Measurements from ENCODE around the gene ZNF813. TPM values are rescaled to one million over a fixed set of nuclear protein-coding genes. Genes with fewer than 3 reads are reported as not detected.
"Not testable (repeated sequence)": the region's sequence is repeated elsewhere in the genome, so short reads cannot be mapped to it uniquely, and the experiment has no call there.

ZNF813 gene
- polyA plus RNA-seq, 1 donor from 2014 or later, result 1.9 TPM

DNA sequence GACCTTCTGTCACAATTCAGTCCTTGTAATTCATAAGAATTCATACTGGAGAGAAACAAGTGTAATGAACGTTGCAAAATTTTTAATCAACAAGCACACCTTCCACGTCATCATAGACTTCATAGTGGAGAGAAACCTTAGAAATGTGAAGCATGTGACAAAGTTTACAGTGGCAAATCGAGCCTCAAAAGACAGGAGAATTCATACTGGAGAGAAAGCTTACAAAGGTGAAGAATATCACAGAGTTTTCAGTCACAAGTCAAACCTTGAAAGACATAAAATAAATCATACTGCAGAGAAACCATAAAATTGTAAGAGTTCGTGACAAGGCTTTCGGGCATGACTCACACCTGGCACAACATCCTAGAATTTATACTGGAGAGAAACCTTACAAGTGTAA is 24.6 kb downstream of the ZNF813 start:
- Histone ChIP-seq H3K27me3 (ENCODE audit: insufficient read depth, low read depth, low read length) (no peaks in the 10 kb centered on the region), H3K4me3 (ENCODE audit: low read length) (no peak overlapping the region), H3F3A (ENCODE audit: insufficient read depth, low read length, poor library complexity, severe bottlenecking) (no peaks in the 10 kb centered on the region), H2AFZ (ENCODE audit: low read depth, low read length) (no peak overlapping the region), H4K20me1 (ENCODE audit: insufficient read depth) (no peaks in the 10 kb centered on the region), H3K36me3 (ENCODE audit: insufficient read depth, low read length) (peaks cover 11% of the 10 kb centered on the region), H3K4me2 (ENCODE audit: low read length) (no peak overlapping the region), H3K9me3 (ENCODE audit: low read length) (peaks cover 3% of the 10 kb centered on the region), H3K27ac (ENCODE audit: low read length) (no peak overlapping the region), H3K9me2 (ENCODE audit: insufficient read depth, low read length) (no peaks in the 10 kb centered on the region), H3K9ac (ENCODE audit: low read length) (no peak overlapping the region), H3K79me2 (replicated peaks; ENCODE audit: insufficient read depth, low read length) (no peaks in the 10 kb centered on the region)
- no peak for TF ChIP-seq MXI1 (conservative IDR thresholded peaks at IDR 0.05; ENCODE audit: poor library complexity, severe bottlenecking)
- no peak for TF ChIP-seq RAD21 (conservative IDR thresholded peaks at IDR 0.05)
- TF ChIP-seq EP300 (conservative IDR thresholded peaks at IDR 0.05; ENCODE audit: poor library complexity, severe bottlenecking), result no peak
- no peak for TF ChIP-seq SMC3 (conservative IDR thresholded peaks at IDR 0.05; ENCODE audit: poor library complexity)
- TF ChIP-seq, protein P1, sequence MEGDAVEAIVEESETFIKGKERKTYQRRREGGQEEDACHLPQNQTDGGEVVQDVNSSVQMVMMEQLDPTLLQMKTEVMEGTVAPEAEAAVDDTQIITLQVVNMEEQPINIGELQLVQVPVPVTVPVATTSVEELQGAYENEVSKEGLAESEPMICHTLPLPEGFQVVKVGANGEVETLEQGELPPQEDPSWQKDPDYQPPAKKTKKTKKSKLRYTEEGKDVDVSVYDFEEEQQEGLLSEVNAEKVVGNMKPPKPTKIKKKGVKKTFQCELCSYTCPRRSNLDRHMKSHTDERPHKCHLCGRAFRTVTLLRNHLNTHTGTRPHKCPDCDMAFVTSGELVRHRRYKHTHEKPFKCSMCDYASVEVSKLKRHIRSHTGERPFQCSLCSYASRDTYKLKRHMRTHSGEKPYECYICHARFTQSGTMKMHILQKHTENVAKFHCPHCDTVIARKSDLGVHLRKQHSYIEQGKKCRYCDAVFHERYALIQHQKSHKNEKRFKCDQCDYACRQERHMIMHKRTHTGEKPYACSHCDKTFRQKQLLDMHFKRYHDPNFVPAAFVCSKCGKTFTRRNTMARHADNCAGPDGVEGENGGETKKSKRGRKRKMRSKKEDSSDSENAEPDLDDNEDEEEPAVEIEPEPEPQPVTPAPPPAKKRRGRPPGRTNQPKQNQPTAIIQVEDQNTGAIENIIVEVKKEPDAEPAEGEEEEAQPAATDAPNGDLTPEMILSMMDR (IDR thresholded peaks at IDR 0.05; ENCODE audit: poor library complexity, severe bottlenecking), result no peak
- no peak for TF ChIP-seq EZH2 (IDR thresholded peaks at IDR 0.05; ENCODE audit: borderline replicate concordance, insufficient read depth, low read length, poor library complexity, severe bottlenecking)
- no peak for TF ChIP-seq POLR2AphosphoS5 (IDR thresholded peaks at IDR 0.05)
- TF ChIP-seq TAF1 (IDR thresholded peaks at IDR 0.05; ENCODE audit: low read depth), result no peak
- TF ChIP-seq, protein P2, sequence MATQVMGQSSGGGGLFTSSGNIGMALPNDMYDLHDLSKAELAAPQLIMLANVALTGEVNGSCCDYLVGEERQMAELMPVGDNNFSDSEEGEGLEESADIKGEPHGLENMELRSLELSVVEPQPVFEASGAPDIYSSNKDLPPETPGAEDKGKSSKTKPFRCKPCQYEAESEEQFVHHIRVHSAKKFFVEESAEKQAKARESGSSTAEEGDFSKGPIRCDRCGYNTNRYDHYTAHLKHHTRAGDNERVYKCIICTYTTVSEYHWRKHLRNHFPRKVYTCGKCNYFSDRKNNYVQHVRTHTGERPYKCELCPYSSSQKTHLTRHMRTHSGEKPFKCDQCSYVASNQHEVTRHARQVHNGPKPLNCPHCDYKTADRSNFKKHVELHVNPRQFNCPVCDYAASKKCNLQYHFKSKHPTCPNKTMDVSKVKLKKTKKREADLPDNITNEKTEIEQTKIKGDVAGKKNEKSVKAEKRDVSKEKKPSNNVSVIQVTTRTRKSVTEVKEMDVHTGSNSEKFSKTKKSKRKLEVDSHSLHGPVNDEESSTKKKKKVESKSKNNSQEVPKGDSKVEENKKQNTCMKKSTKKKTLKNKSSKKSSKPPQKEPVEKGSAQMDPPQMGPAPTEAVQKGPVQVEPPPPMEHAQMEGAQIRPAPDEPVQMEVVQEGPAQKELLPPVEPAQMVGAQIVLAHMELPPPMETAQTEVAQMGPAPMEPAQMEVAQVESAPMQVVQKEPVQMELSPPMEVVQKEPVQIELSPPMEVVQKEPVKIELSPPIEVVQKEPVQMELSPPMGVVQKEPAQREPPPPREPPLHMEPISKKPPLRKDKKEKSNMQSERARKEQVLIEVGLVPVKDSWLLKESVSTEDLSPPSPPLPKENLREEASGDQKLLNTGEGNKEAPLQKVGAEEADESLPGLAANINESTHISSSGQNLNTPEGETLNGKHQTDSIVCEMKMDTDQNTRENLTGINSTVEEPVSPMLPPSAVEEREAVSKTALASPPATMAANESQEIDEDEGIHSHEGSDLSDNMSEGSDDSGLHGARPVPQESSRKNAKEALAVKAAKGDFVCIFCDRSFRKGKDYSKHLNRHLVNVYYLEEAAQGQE (IDR thresholded peaks at IDR 0.05; ENCODE audit: borderline replicate concordance), result no peak

DNA sequence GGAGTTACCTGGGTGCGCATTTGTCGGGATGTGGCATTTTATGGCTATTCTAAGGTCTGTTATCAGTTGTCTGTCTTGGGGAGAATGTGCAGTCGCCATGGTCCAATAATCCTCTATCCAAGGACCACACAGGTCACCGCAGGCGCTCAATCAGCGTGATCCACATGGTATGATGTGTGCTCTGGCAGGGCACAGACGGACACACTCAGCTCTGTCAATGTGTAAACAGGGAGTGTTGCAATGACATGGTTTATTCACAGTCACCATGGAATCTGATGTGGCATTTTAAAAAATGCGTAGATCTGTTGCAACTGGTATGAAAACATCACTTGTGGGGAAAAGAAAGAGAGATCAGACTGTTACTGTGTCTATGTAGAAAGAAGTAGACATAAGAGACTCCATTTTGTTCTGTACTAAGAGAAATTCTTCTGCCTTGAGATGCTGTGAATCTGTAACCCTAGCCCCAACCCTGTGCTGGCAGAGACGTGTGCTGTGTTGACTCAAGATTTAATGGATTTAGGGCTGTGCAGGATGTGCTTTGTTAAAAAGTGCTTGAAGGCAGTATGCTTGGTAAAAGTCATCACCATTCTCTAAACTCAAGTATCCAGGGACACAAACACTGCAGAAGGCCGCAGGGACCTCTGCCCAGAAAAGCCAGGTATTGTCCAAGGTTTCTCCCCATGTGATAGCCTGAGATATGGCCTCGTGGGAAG is 29.9 kb downstream of the ZNF813 start:
- H4K20me1 ChIP-seq (ENCODE audit: insufficient read depth); H3K9me2 ChIP-seq (ENCODE audit: insufficient read depth, low read length); H3F3A ChIP-seq (ENCODE audit: insufficient read depth, low read length, poor library complexity, severe bottlenecking); H3K4me3 ChIP-seq (ENCODE audit: low read length); H3K79me2 ChIP-seq (replicated peaks; ENCODE audit: insufficient read depth, low read length); H3K27ac ChIP-seq (ENCODE audit: low read length); H3K9ac ChIP-seq (ENCODE audit: low read length); H3K27me3 ChIP-seq (ENCODE audit: insufficient read depth, low read depth, low read length); H3K36me3 ChIP-seq (ENCODE audit: insufficient read depth, low read length); H2AFZ ChIP-seq (ENCODE audit: low read depth, low read length); H3K9me3 ChIP-seq (ENCODE audit: low read length); H3K4me2 ChIP-seq (ENCODE audit: low read length): not testable (repeated sequence)

DNA sequence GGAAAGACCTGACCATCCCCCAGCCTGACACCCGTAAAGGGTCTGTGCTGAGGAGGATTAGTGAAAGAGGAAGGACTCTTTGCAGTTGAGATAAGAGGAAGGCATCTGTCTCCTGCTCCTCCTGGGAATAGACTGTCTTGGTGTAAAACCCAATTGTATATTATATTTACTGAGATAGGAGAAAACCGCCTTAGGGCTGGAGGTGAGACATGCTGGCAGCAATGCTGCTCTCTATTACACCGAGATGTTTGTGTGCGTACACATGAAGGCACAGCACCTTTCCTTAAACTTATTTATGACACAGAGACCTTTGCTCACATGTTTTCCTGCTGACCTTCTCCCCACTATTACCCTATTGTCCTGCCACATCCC is 30.5 kb downstream of the ZNF813 start:
- H3K4me3 ChIP-seq (ENCODE audit: low read length); H3F3A ChIP-seq (ENCODE audit: insufficient read depth, low read length, poor library complexity, severe bottlenecking); H3K9me2 ChIP-seq (ENCODE audit: insufficient read depth, low read length); H3K36me3 ChIP-seq (ENCODE audit: insufficient read depth, low read length); H3K27ac ChIP-seq (ENCODE audit: low read length); H3K4me2 ChIP-seq (ENCODE audit: low read length); H3K9ac ChIP-seq (ENCODE audit: low read length); H3K27me3 ChIP-seq (ENCODE audit: insufficient read depth, low read depth, low read length); H3K9me3 ChIP-seq (ENCODE audit: low read length); H4K20me1 ChIP-seq (ENCODE audit: insufficient read depth); H2AFZ ChIP-seq (ENCODE audit: low read depth, low read length); H3K79me2 ChIP-seq (replicated peaks; ENCODE audit: insufficient read depth, low read length): not testable (repeated sequence)

DNA sequence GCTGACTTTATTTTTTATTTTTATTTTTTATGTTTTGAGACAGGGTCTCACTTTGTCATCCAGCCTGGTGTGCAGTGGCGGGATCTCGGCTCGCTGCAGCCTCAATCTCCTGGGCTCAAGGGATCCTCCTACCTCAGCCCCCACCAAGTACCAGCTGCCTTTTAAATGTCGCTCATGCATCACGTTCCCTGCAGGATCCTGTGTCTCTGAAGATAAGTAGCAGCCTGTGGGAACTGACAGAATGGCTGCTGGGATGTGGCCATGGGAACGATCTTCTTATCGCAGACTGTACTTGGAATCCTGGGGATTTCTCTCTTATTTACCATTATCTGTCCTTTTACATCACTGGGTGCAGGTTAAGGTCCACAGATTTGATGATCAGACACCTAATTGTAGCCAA is 35.6 kb downstream of the ZNF813 start:
- H3K4me2 ChIP-seq (ENCODE audit: low read length); H3F3A ChIP-seq (ENCODE audit: insufficient read depth, low read length, poor library complexity, severe bottlenecking); H3K27me3 ChIP-seq (ENCODE audit: insufficient read depth, low read depth, low read length); H3K4me3 ChIP-seq (ENCODE audit: low read length); H3K27ac ChIP-seq (ENCODE audit: low read length); H3K36me3 ChIP-seq (ENCODE audit: insufficient read depth, low read length); H3K9me2 ChIP-seq (ENCODE audit: insufficient read depth, low read length); H2AFZ ChIP-seq (ENCODE audit: low read depth, low read length); H3K9ac ChIP-seq (ENCODE audit: low read length); H4K20me1 ChIP-seq (ENCODE audit: insufficient read depth); H3K79me2 ChIP-seq (replicated peaks; ENCODE audit: insufficient read depth, low read length); H3K9me3 ChIP-seq (ENCODE audit: low read length): not testable (repeated sequence)

DNA sequence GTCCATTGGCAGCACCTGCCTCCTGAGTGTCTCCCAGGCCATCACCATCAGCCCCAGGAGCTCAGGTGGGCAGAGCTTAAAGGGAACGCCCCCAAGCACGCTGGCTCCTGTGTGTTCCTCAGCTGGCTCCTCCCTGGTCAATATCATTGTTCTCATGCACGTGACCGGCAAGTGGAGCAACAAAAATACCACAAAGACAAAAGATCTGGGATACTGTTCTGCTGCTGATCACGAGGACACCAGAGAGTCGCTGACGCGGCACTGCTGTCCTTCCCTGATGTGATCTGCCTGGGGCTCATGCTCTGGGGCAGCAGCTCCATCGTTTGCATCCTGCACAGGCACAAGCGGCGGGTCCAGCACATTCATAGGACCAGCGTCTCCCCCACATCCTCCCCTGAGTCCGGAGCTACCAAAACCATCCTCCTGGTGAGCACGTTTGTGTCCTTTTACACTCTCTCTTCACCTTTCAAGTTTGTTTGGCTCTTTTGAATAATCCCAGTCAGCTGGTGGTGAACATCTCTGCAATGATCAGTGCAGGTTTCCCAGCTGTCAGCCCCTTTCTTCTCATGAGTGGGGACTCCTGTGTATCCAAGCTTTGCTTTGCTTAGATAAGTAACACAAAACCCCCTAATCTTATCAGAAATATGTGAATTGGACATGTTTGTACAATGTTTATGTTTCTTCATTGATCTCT is 36.3 kb downstream of the ZNF813 start:
- not testable (repeated sequence) for H3K4me2 ChIP-seq (ENCODE audit: low read length); H3K9me3 ChIP-seq (ENCODE audit: low read length); H3K9ac ChIP-seq (ENCODE audit: low read length); H3K36me3 ChIP-seq (ENCODE audit: insufficient read depth, low read length); H3K27ac ChIP-seq (ENCODE audit: low read length); H3F3A ChIP-seq (ENCODE audit: insufficient read depth, low read length, poor library complexity, severe bottlenecking); H3K9me2 ChIP-seq (ENCODE audit: insufficient read depth, low read length); H3K27me3 ChIP-seq (ENCODE audit: insufficient read depth, low read depth, low read length); H4K20me1 ChIP-seq (ENCODE audit: insufficient read depth); H3K79me2 ChIP-seq (replicated peaks; ENCODE audit: insufficient read depth, low read length); H2AFZ ChIP-seq (ENCODE audit: low read depth, low read length)
- H3K4me3 ChIP-seq (ENCODE audit: low read length), result peak overlapping the region; percentile 35
